ENCODE results near the gene DLGAP5.
A peak's percentile ranks its signal among the peaks of the same experiment; 100 is the strongest.

DLGAP5 gene

DNA sequence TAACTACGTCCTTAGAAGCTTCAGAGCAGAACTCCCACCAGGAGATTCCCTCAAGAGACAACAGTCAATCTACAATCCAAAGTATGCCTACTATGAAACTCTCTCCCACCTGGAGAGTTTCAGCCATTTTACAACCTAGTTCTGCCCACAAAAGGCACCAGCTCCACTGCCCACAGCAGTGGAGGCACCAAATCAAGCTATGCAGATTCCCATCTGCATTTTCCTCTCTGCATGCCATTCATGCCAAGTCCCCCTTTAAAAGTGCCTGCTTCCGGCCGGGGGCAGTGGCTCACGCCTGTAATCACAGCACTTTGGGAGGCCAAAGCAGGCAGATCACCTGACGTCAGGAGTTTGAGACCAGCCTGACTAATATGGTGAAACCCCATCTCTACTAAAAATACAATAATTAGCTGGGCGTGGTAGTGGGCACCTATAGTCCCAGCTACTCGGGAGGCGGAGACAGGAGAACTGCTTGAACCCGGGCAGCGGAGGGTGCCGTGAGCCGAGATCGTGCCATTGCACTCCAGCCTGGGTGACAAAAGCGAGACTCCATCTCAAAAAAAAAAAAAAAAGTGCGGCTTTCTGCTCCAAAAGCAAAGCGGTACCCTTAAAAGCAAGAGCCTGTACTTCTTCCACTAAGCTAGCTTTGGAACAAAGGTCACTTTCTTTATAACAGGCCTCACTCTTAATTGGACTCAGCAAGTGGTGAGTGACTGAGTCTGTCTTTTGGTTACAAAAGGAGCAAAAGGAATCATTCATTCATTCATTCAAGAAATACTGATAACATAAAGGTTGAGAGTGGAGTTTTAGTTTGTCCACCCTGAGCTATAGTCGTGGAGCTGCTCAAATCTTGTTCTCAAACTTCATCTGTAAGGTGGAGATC lies 10.1 kb upstream of the DLGAP5 start:
- no peak overlapping the region for H3K27ac ChIP-seq
- no peak for TF ChIP-seq CTCF (conservative IDR thresholded peaks at IDR 0.05)

DNA sequence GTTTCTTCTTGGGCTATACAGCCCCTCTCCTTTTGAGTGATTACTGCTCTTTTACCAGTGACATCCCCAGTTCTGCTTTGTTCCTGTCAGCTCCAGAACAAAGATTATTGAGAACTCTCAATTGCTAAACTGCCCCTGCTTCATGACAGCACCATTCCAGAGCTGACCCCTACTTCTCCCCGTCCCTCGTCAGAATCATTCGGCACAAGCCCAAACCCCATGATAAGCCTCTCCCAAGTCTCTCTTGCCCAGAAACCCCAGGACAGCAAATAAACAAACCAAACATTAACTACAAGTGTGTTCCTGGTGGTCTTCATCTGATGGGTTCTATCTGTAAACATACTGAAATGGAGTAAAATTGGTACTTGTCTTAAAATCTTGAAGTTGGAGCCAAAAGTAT lies 9.3 kb upstream of the DLGAP5 start:
- no peak overlapping the region for H3K27ac ChIP-seq
- no peak for TF ChIP-seq CTCF (conservative IDR thresholded peaks at IDR 0.05)

GRCh38 chr14:55198749-55199148 lies 7.4 kb upstream of the DLGAP5 start:
- TF ChIP-seq CTCF (conservative IDR thresholded peaks at IDR 0.05) = no peak
- no peak overlapping the region for H3K27ac ChIP-seq

DNA sequence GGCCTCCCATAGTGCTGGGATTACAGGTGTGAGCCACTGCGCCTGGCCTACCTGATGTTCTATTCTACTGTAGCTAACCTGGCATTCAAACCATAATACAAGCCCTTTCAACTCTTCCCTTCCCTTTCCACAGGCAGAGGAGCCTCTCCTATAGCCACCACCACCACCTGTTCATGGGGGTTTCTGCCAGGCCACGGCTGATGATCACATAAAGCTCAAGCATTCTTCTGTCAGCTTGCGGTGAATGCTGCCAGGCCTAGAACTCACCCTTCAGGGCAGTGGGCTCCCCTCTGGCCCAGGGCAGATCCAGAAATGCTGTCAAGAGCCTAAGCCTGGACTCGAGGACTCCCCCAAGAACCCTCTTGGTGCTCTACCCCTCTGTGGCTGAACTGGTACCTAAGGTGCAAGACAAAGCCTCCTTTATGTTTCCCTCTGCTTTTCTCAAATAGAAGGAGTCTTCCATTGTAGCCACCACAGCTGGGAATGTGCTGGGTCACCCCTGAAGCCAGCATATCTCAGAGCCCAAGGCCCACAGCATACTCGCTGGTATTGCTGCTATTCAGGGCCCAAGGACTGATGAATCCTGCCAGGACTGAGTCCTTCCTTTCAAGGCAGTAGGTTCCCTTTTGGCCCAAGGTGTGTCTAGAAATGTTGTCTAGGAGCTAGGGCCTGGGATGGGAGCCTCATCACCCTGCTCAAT lies 3.4 kb upstream of the DLGAP5 start:
- H3K27ac ChIP-seq = no peak overlapping the region
- TF ChIP-seq CTCF (conservative IDR thresholded peaks at IDR 0.05) = no peak

DNA sequence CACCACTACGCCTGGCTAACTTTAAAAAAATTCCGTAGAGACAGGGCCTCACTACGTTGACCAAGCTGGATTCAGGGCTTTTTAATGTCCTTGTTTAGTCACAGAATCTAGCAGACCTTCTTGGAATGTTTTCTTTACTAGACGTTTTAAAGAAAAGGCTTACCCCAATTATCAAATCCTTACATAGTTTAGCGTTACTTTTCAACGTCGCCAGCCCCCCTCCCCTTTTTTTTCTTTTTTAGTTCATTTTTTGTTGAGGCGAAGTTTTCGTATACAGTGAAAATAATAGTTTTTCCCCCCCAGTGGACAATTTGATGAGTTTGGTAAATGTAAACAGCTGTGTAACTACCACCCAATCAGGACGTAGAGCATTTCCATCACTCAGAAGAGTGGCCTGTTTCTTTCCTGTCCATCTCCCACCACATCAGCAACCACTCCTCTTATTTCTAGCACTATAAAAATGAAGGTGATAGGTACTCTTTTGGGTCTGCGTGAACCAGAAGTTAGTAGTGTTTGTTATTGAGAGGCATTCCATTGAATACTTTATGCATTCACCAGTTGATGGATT lies 753 bp upstream of the DLGAP5 start:
- no peak for TF ChIP-seq CTCF (conservative IDR thresholded peaks at IDR 0.05)
- peak overlapping the region; percentile 60; the same call in 1 of the 2 replicates for H3K27ac ChIP-seq

DNA sequence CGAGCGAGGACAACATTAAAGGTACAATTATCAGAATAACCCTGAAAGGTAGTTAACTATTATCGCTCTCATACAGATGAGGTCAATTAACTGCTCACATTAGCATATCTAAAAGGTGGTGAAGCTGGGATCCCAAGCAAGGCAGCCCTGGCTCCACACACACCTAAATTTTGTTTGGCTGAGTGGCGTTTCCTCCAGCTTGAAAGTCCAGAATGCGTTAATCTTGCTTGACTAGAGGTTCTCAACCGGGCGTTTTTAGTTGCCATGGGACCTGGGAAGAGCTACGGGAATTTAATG lies 531 bp downstream of the DLGAP5 start:
- H3K27ac ChIP-seq = peak overlapping the region; percentile 60; the same call in 1 of the 2 replicates
- TF ChIP-seq CTCF (conservative IDR thresholded peaks at IDR 0.05) = no peak

DNA sequence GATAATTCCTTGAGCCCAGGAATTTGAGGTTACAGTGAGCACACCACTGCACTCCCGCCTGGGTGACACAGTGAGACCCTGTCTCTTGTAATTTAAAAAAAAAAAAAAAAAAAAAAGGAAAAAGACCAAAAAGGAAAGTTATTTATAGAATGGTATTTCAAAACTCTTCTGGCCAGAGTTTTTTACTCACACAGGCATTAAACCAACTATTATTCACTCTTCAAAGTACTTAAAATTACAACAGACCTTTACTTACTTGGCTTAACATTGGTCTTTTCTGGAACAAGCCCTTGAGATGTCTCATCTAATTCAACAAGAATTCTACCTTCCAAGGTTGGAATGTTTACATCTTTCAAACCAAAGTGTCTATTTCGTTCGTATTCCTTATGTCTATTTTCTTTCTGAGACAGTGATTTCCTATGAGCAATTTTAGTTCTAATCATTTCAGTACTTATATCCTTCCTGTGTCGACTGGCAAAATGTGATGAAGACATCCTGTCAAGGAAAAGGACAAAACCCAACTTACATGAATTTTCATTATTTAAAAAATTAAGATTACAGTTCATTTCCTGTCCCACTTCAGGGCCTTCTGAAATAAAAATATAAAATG lies 2.6 kb downstream of the DLGAP5 start:
- no peak overlapping the region for H3K27ac ChIP-seq
- TF ChIP-seq CTCF (conservative IDR thresholded peaks at IDR 0.05) = no peak

Measured in VCaP (cell line).